ENCODE data around the gene JAG1. TPM values are rescaled to one million over a fixed set of nuclear protein-coding genes. Genes with fewer than 3 reads are reported as not detected.
A peak's percentile ranks its signal among the peaks of the same experiment; 100 is the strongest.

The JAG1 gene
- polyA plus RNA-seq, 1 experiment = 13.5 TPM

DNA sequence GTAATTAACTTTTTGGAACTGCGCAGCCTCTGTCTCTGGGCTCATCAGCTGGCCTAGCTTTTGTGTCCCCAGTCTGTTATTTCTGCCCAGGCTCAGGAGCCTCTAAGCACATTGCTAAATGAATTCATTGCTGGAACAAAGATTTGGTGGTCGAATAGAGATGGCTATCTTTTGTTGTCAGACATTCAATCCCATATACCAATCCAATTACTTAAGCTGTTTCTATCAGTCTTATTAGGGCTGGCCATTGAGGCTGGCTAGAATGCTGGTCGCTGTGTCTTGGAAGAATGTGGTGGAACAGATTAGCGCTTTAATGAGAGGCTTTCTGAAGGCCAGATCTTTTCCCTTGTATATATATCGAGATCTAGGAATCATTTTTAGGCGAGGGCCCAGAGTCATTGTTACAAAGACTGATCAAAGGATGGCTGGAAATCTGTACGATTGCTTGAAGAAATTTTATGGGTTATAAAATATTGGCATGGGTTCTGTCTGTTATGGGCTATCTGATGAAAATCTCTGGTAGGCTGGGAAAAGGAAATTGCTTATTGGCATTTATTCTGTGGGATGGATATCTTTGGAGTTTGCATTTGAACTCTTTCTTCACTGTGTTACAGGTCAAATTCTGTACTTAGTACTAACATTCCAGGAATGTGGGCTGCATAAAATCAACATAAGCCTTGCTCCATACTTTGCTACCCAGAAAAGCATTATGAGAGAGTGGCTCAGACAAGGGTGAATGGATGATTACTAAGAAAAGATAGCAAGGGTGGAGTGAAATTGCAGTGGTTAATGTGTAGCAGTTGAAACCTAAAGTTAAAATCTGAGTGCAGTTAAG lies 34.8 kb upstream of the JAG1 start:
- H3K27ac ChIP-seq (ENCODE audit: low read depth, low read length) = no peak overlapping the region
- ChIA-PET POLR2A (no interaction called here), CTCF (interaction anchor here (0.9 kb wide), 1 partner anchor 34 kb away, joined by 4 read pairs; no protein-coding TSS in a partner anchor)
- TF ChIP-seq, protein P1, sequence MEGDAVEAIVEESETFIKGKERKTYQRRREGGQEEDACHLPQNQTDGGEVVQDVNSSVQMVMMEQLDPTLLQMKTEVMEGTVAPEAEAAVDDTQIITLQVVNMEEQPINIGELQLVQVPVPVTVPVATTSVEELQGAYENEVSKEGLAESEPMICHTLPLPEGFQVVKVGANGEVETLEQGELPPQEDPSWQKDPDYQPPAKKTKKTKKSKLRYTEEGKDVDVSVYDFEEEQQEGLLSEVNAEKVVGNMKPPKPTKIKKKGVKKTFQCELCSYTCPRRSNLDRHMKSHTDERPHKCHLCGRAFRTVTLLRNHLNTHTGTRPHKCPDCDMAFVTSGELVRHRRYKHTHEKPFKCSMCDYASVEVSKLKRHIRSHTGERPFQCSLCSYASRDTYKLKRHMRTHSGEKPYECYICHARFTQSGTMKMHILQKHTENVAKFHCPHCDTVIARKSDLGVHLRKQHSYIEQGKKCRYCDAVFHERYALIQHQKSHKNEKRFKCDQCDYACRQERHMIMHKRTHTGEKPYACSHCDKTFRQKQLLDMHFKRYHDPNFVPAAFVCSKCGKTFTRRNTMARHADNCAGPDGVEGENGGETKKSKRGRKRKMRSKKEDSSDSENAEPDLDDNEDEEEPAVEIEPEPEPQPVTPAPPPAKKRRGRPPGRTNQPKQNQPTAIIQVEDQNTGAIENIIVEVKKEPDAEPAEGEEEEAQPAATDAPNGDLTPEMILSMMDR (IDR thresholded peaks at IDR 0.05; ENCODE audit: low read depth, low read length) = no peak
- H3K27me3 ChIP-seq (ENCODE audit: control insufficient read depth, insufficient read depth, low read length) = no peaks in the 10 kb centered on the region
- DNase-seq (ENCODE audit: low read depth, low spot score) = peak; percentile 55
- peaks cover 2% of the 10 kb centered on the region; the same call in 1 of the 2 replicates for H3K9me3 ChIP-seq (ENCODE audit: control insufficient read depth, insufficient read depth, low read length)
- no peak overlapping the region for H3K4me3 ChIP-seq (ENCODE audit: low read depth, low read length)

DNA sequence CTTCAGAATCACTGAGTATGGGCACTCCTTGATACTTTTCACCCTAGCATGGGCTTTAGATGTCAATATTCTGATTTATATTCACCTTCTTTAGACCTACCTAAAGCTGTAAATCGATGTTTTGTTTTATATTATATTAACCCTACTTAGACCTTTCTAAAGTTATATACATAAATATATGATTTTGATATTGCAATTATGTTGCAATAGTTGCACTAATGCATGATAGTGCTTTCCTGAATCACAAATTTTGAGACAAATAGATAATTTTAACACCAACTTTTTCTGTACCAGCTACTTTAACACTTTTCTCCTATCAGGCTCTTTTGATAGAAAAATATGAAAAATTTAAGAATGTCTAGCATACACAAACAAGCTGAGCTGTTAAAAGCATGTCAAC lies 34.0 kb upstream of the JAG1 start:
- ChIA-PET CTCF (interaction anchor here (0.9 kb wide), 1 partner anchor 33 kb away, joined by 4 read pairs; no protein-coding TSS in a partner anchor), POLR2A (no interaction called here)
- no peak for DNase-seq (ENCODE audit: low read depth, low spot score)
- Histone ChIP-seq H3K4me3 (ENCODE audit: low read depth, low read length) (no peak overlapping the region), H3K27ac (ENCODE audit: low read depth, low read length) (no peak overlapping the region), H3K9me3 (ENCODE audit: control insufficient read depth, insufficient read depth, low read length) (peaks cover 2% of the 10 kb centered on the region; the same call in 1 of the 2 replicates), H3K27me3 (ENCODE audit: control insufficient read depth, insufficient read depth, low read length) (no peaks in the 10 kb centered on the region)
- TF ChIP-seq, protein P1 (IDR thresholded peaks at IDR 0.05; ENCODE audit: low read depth, low read length) = no peak

- no peak overlapping the region for H3K27ac ChIP-seq (ENCODE audit: low read depth, low read length)
- H3K27me3 ChIP-seq (ENCODE audit: control insufficient read depth, insufficient read depth, low read length) = no peaks in the 10 kb centered on the region
- peaks cover 2% of the 10 kb centered on the region; the same call in 1 of the 2 replicates for H3K9me3 ChIP-seq (ENCODE audit: control insufficient read depth, insufficient read depth, low read length)
- CTCF ChIA-PET = no interaction called here
- H3K4me3 ChIP-seq (ENCODE audit: low read depth, low read length) = no peak overlapping the region
- POLR2A ChIA-PET = no interaction called here
- DNase-seq (ENCODE audit: low read depth, low spot score) = no peak
- TF ChIP-seq, protein P1 (IDR thresholded peaks at IDR 0.05; ENCODE audit: low read depth, low read length) = no peak
These were observed 33.3 kb upstream of the JAG1 start for GRCh38 chr20:10707068-10707467.

- CTCF ChIA-PET = no interaction called here
- Histone ChIP-seq H3K27ac (ENCODE audit: low read depth, low read length) (no peak overlapping the region), H3K9me3 (ENCODE audit: control insufficient read depth, insufficient read depth, low read length) (peaks cover 2% of the 10 kb centered on the region; the same call in 1 of the 2 replicates), H3K27me3 (ENCODE audit: control insufficient read depth, insufficient read depth, low read length) (no peaks in the 10 kb centered on the region), H3K4me3 (ENCODE audit: low read depth, low read length) (no peak overlapping the region)
- POLR2A ChIA-PET = no interaction called here
- no peak for DNase-seq (ENCODE audit: low read depth, low spot score)
- TF ChIP-seq, protein P1 (IDR thresholded peaks at IDR 0.05; ENCODE audit: low read depth, low read length) = no peak
These were observed 32.6 kb upstream of the JAG1 start for GRCh38 chr20:10706460-10706811.

- Histone ChIP-seq H3K27ac (ENCODE audit: low read depth, low read length) (no peak overlapping the region), H3K27me3 (ENCODE audit: control insufficient read depth, insufficient read depth, low read length) (no peaks in the 10 kb centered on the region), H3K9me3 (ENCODE audit: control insufficient read depth, insufficient read depth, low read length) (peaks cover 2% of the 10 kb centered on the region; the same call in 1 of the 2 replicates), H3K4me3 (ENCODE audit: low read depth, low read length) (no peak overlapping the region)
- ChIA-PET CTCF (no interaction called here), POLR2A (no interaction called here)
- no peak for DNase-seq (ENCODE audit: low read depth, low spot score)
- TF ChIP-seq, protein P1 (IDR thresholded peaks at IDR 0.05; ENCODE audit: low read depth, low read length) = no peak
These were observed 32.1 kb upstream of the JAG1 start for GRCh38 chr20:10705801-10706459.

Data from AG04450 (cell line).